HCT116 (cell line): Measurements from ENCODE around the gene GPN2. TPM values are rescaled to one million over a fixed set of nuclear protein-coding genes. Genes with fewer than 3 reads are reported as not detected.

Experiments
- ATAC-seq: fragments of 200-7000 bp; cut with Tn5 transposase; 2 replicates; pipeline ENCODE4 v1.9.1; 2020; ENCODE audit warnings: mild to moderate bottlenecking, moderate library complexity
- BruUV-seq: library from RNA; stranded (reverse); fragments of 400-500 nt; replicated peaks from 2 replicates; lab custom pipeline; 2021; lab: Mats Ljungman, UMichigan
- CTCF ChIA-PET: fragments of 300-600 bp; sonication (Branson Sonifier 250); formaldehyde crosslinking; loops from one replicate; lab custom pipeline; 2021; ENCODE audit warnings: antibody characterized with exemption; lab: Charles Lee
- POLR2A ChIA-PET: fragments of 300-600, 350-600 bp; sonication (Branson Sonifier 250); formaldehyde crosslinking; loops from one replicate; lab custom pipeline; 2021; ENCODE audit warnings: antibody characterized with exemption; lab: Charles Lee
- RAD21 ChIA-PET, 2 experiments: fragments of 300-600 bp; sonication (Branson Sonifier 250); formaldehyde crosslinking; loops; one replicate each; lab custom pipeline; 2023; ENCODE audit warnings: low total read pairs in 2 of 2; ENCODE audit not compliant: uncharacterized antibody in 2 of 2, unreplicated experiment in 2 of 2, low non-redundant PET in 1 of 2; lab: Charles Lee
- DNase-seq: peaks from one replicate; pipeline ENCODE4 v3.0.0-alpha.2; 2010; ENCODE audit warnings: low read depth, low spot score
- H2AFZ ChIP-seq: fragments of 200-600 bp; shearing (Covaris generic), sonication (generic); 2 replicates; pipeline ENCODE4 v1.6.1; 2017; ENCODE audit warnings: low read depth, mixed run types, mixed read lengths, antibody characterized with exemption, low read length; ENCODE audit not compliant: poor library complexity, severe bottlenecking
- H3K27ac ChIP-seq: 2 replicates; pipeline ENCODE4 v1.5.1; 2012; ENCODE audit warnings: low read depth, low read length
- H3K27me3 ChIP-seq: fragments of 200-600 bp; sonication (generic); 2 replicates; pipeline ENCODE4 v1.6.1; 2016; ENCODE audit warnings: mixed run types, low read length, mixed read lengths; ENCODE audit not compliant: insufficient read depth
- H3K36me3 ChIP-seq, 2 experiments: fragments of 200-500 bp in 1 of 2; fragments of 200-600 bp in 1 of 2; sonication (Bioruptor generic) in 1 of 2; sonication (generic) in 1 of 2; 2 replicates each; pipeline versions ENCODE4 v1.5.1 to v1.6.1; 2014 to 2016; ENCODE audit warnings: low read length in 2 of 2, inconsistent platforms in 1 of 2, mixed read lengths in 1 of 2, mixed run types in 1 of 2; ENCODE audit not compliant: insufficient read depth in 2 of 2, control insufficient read depth in 1 of 2
- H3K4me1 ChIP-seq, 2 experiments: fragments of 200-600 bp in 1 of 2; sonication (generic) in 1 of 2; 2 replicates each; pipeline versions ENCODE4 v1.5.1 to v1.6.1; 2012 to 2017; ENCODE audit warnings: low read length in 2 of 2, inconsistent platforms in 1 of 2, mild to moderate bottlenecking in 1 of 2, mixed read lengths in 1 of 2, mixed run types in 1 of 2, moderate library complexity in 1 of 2; ENCODE audit not compliant: insufficient read depth in 2 of 2, control insufficient read depth in 1 of 2
- H3K4me2 ChIP-seq: fragments of 200-600 bp; sonication (generic); 2 replicates; pipeline ENCODE4 v1.6.1; 2017; ENCODE audit warnings: mixed run types, low read length, mixed read lengths
- H3K4me3 ChIP-seq, 2 experiments: fragments of 200-600 bp in 1 of 2; sonication (generic) in 1 of 2; replicated peaks in 1 of 2; 2 replicates each; pipeline ENCODE4 v1.5.1; 2011 to 2016; ENCODE audit warnings: low read length in 2 of 2, control low read depth in 1 of 2, low read depth in 1 of 2, mild to moderate bottlenecking in 1 of 2, mixed read lengths in 1 of 2, mixed run types in 1 of 2
- H3K79me2 ChIP-seq: fragments of 200-600 bp; sonication (generic); 2 replicates; pipeline ENCODE4 v1.6.1; 2017; ENCODE audit warnings: mild to moderate bottlenecking, mixed run types, low read length, moderate library complexity, mixed read lengths; ENCODE audit not compliant: insufficient read depth
- H3K9ac ChIP-seq: fragments of 200-600 bp; sonication (generic); 2 replicates; pipeline ENCODE4 v1.6.1; 2016; ENCODE audit warnings: low read length, mixed read lengths
- H3K9me2 ChIP-seq: fragments of 200-600 bp; sonication (generic), shearing (Covaris generic); 2 replicates; pipeline ENCODE4 v1.6.1; 2017; ENCODE audit warnings: mixed run types, mild to moderate bottlenecking, moderate library complexity; ENCODE audit not compliant: insufficient read depth
- H3K9me3 ChIP-seq, 2 experiments: fragments of 200-500 bp in 1 of 2; fragments of 200-600 bp in 1 of 2; sonication (Bioruptor generic) in 1 of 2; sonication (generic) in 1 of 2; 2 replicates each; pipeline ENCODE4 v1.6.1; 2014 to 2017; ENCODE audit warnings: low read length in 2 of 2, mixed read lengths in 2 of 2, inconsistent platforms in 1 of 2, low read depth in 1 of 2, mild to moderate bottlenecking in 1 of 2, mixed run types in 1 of 2, moderate library complexity in 1 of 2; ENCODE audit not compliant: control insufficient read depth in 1 of 2, insufficient read depth in 1 of 2
- H4K20me1 ChIP-seq: fragments of 200-600 bp; sonication (generic), shearing (Covaris generic); 2 replicates; pipeline ENCODE4 v1.6.1; 2017; ENCODE audit warnings: mixed run types, mild to moderate bottlenecking, moderate library complexity; ENCODE audit not compliant: insufficient read depth
- CTCF ChIP-seq, 3 experiments: fragments of 200-600 bp in 1 of 3; sonication (generic) in 1 of 3; IDR thresholded peaks in 2 of 3; conservative IDR thresholded peaks in 1 of 3; 2 replicates each; pipeline ENCODE4 v1.5.1; 2012 to 2017; ENCODE audit warnings: low read depth in 2 of 3, low read length in 2 of 3, antibody characterized with exemption in 1 of 3, borderline replicate concordance in 1 of 3, control low read depth in 1 of 3, mild to moderate bottlenecking in 1 of 3, mixed read lengths in 1 of 3, mixed run types in 1 of 3, moderate library complexity in 1 of 3; ENCODE audit not compliant: insufficient read depth in 1 of 3
- EGR1 ChIP-seq: IDR thresholded peaks from 2 replicates; pipeline ENCODE4 v1.6.1; 2012; ENCODE audit warnings: low read depth
- MAX ChIP-seq: IDR thresholded peaks from 2 replicates; pipeline ENCODE4 v1.6.1; 2012
- TCF7L2 ChIP-seq: IDR thresholded peaks from 2 replicates; pipeline ENCODE4 v1.7.0; 2011; ENCODE audit warnings: borderline replicate concordance, inconsistent platforms; ENCODE audit not compliant: insufficient read depth, insufficient read length; ENCODE audit errors: extremely low read depth
- intact Hi-C: fragments of 100-400 bp; cut with micrococcal nuclease; formaldehyde crosslinking; loops from 2 replicates; pipeline ENCODE4 v1.10.0; 2022
- total RNA-seq: library from RNA; stranded (reverse); gene quantifications from one replicate; pipeline ENCODE4 v1.2.1, GENCODE V29; 2021; ENCODE audit not compliant: unreplicated experiment
- TF ChIP-seq, protein P1 (sequence below): IDR thresholded peaks from 2 replicates; pipeline ENCODE4 v1.6.1; 2012

The GPN2 gene
- total RNA-seq, 1 experiment from 2014 or later = 37.2 TPM

GRCh38 chr1:26915204-26915842 is 25.2 kb upstream of the GPN2 start:
- Histone ChIP-seq H4K20me1 (no peaks in the 10 kb centered on the region), H3K4me1 (peaks cover 5% of the 10 kb centered on the region in 2 experiments; a peak in 2 of 4 replicates), H3K9me3 (no peaks in the 10 kb centered on the region), H3K9me2 (no peaks in the 10 kb centered on the region), H3K4me3 (no peak overlapping the region), H3K27me3 (no peaks in the 10 kb centered on the region), H3K79me2 (no peaks in the 10 kb centered on the region), H3K9ac (no peak overlapping the region), H2AFZ (no peak overlapping the region), H3K27ac (no peak overlapping the region), H3K4me2 (no peak overlapping the region), H3K36me3 (no peaks in the 10 kb centered on the region)
- TF ChIP-seq EGR1 = no peak
- TF ChIP-seq MAX = no peak
- TF ChIP-seq, protein P1, sequence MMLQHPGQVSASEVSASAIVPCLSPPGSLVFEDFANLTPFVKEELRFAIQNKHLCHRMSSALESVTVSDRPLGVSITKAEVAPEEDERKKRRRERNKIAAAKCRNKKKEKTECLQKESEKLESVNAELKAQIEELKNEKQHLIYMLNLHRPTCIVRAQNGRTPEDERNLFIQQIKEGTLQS = no peak
- TF ChIP-seq CTCF (IDR thresholded peaks at IDR 0.05 in 2 of 3, conservative IDR thresholded peaks at IDR 0.05 in 1 of 3; ENCODE audit: borderline replicate concordance in 1 of 3, insufficient read depth in 1 of 3, low read depth in 2 of 3, low read length in 2 of 3) = no peak
- TF ChIP-seq TCF7L2 = no peak
- ChIA-PET POLR2A (no interaction called here), RAD21 (no interaction called here), CTCF (no interaction called here)
- ATAC-seq = no peak
- no TSS peak for BruUV-seq
- DNase-seq = no peak
- intact Hi-C loops = no loop called here
